Measurements from ENCODE around the gene ESRRG.

The ESRRG gene

GRCh38 chr1:216457356-216457755 lies 265.9 kb downstream of the ESRRG start:
- DNase-seq (ENCODE audit: low read depth in 4 of 4, low spot score in 1 of 4): no peak

GRCh38 chr1:216456682-216457081 lies 266.5 kb downstream of the ESRRG start:
- no peak for DNase-seq (ENCODE audit: low read depth in 4 of 4, low spot score in 1 of 4)

- no peak for DNase-seq (ENCODE audit: low read depth in 4 of 4, low spot score in 1 of 4)
These were observed 269.5 kb downstream of the ESRRG start for GRCh38 chr1:216453777-216454176.
